K562 (cell line): Measurements from ENCODE around the gene ATP5F1D. TPM values are rescaled to one million over a fixed set of nuclear protein-coding genes. Genes with fewer than 3 reads are reported as not detected.

Experiments used
- ADNP ChIP-seq: fragments of 200-800 bp; sonication (Bioruptor generic); IDR thresholded peaks from 2 replicates; pipeline ENCODE4 v1.6.1; 2016; ENCODE audit warnings: missing genetic modification characterization, missing compliant biosample characterization
- C11orf30 ChIP-seq: fragments of 450-650 bp; IDR thresholded peaks from 2 replicates; pipeline ENCODE4 v1.6.1; 2016; ENCODE audit warnings: low read depth, mild to moderate bottlenecking
- CHD1 ChIP-seq: fragments of 200-600 bp; sonication (generic); IDR thresholded peaks from one replicate; pipeline ENCODE4 v1.6.1; 2012; ENCODE audit warnings: mild to moderate bottlenecking, moderate library complexity, low read length, inconsistent platforms
- CREBBP ChIP-seq: IDR thresholded peaks from one replicate; pipeline ENCODE4 v1.6.1; 2012; ENCODE audit warnings: low read depth, mild to moderate bottlenecking, control low read depth, inconsistent platforms, low read length
- FOXP4 ChIP-seq: sonication (generic); formaldehyde crosslinking; IDR thresholded peaks from 2 replicates; pipeline ENCODE4 v1.8.0; 2022; ENCODE audit warnings: mild to moderate bottlenecking, missing genetic modification reagents, borderline replicate concordance
- GABPB1 ChIP-seq: sonication (generic); formaldehyde crosslinking; IDR thresholded peaks from 2 replicates; pipeline ENCODE4 v1.8.0; 2022; ENCODE audit warnings: mild to moderate bottlenecking, missing genetic modification reagents
- MAFF ChIP-seq: IDR thresholded peaks from 2 replicates; pipeline ENCODE4 v1.6.1; 2012; ENCODE audit warnings: low read length, improper control_type of control experiment
- MECOM ChIP-seq: fragments of 250-450 bp; sonication (Bioruptor Pico); IDR thresholded peaks from 2 replicates; pipeline ENCODE4 v1.8.0; 2022; ENCODE audit warnings: inconsistent platforms
- NR2C2 ChIP-seq, 2 experiments: fragments of 200-800 bp in 1 of 2; sonication (Bioruptor generic) in 1 of 2; sonication (generic) in 1 of 2; formaldehyde crosslinking in 1 of 2; IDR thresholded peaks; 2 replicates each; pipeline versions ENCODE4 v1.6.1 to v1.8.0; 2016 to 2022; ENCODE audit warnings: mild to moderate bottlenecking in 1 of 2, missing compliant biosample characterization in 1 of 2, missing genetic modification characterization in 1 of 2, missing genetic modification reagents in 1 of 2
- NR2F6 ChIP-seq: fragments of 450-650 bp; formaldehyde crosslinking; IDR thresholded peaks from 2 replicates; pipeline ENCODE4 v1.4.0; 2020; ENCODE audit warnings: mild to moderate bottlenecking
- TFE3 ChIP-seq: fragments of 450-650 bp; formaldehyde crosslinking; IDR thresholded peaks from 2 replicates; pipeline ENCODE4 v1.4.0; 2020; ENCODE audit warnings: mild to moderate bottlenecking, mixed read lengths
- THAP12 ChIP-seq: fragments of 250-450 bp; sonication (Bioruptor Pico); IDR thresholded peaks from 2 replicates; pipeline ENCODE4 v1.9.0; 2021; ENCODE audit warnings: mild to moderate bottlenecking, inconsistent platforms
- ZBTB33 ChIP-seq: sonication (generic); formaldehyde crosslinking; IDR thresholded peaks from 2 replicates; pipeline ENCODE4 v1.8.1; 2023; ENCODE audit warnings: mild to moderate bottlenecking, missing genetic modification reagents
- ZNF239 ChIP-seq: fragments of 250-450 bp; sonication (Bioruptor Pico); IDR thresholded peaks from 2 replicates; pipeline ENCODE4 v1.4.0; 2020; ENCODE audit warnings: mild to moderate bottlenecking
- ZNF3 ChIP-seq: fragments of 250-450 bp; sonication (Bioruptor Pico); IDR thresholded peaks from 2 replicates; pipeline ENCODE4 v1.5.0; 2021; ENCODE audit warnings: mild to moderate bottlenecking, moderate library complexity
- ZNF639 ChIP-seq, 2 experiments: fragments of 200-800 bp in 1 of 2; sonication (Bioruptor generic) in 1 of 2; sonication (generic) in 1 of 2; formaldehyde crosslinking in 1 of 2; IDR thresholded peaks in 1 of 2; conservative IDR thresholded peaks in 1 of 2; 2 replicates each; pipeline versions ENCODE4 v1.5.0 to v1.6.1; 2016 to 2020; ENCODE audit warnings: missing compliant biosample characterization in 1 of 2, missing genetic modification characterization in 1 of 2, missing genetic modification reagents in 1 of 2
- ZNF644 ChIP-seq: fragments of 200-800 bp; sonication (Bioruptor generic); IDR thresholded peaks from 2 replicates; pipeline ENCODE4 v1.6.1; 2016; ENCODE audit warnings: low read depth, missing genetic modification characterization, missing compliant biosample characterization
- ZNF717 ChIP-seq: fragments of 250-450 bp; sonication (Bioruptor Pico); IDR thresholded peaks from 2 replicates; pipeline ENCODE4 v1.5.0; 2021
- polyA plus RNA-seq, 8 experiments: library from polyadenylated mRNA; depleted of rRNA in 4 of 8; stranded (reverse) in 5 of 8; unstranded in 3 of 8; fragments of >200 nt; fragmentation: Nextera tagmentation in 2 of 8; fragmentation: Illumina TruSeq in 1 of 8; extraction: Ambion mirVana in 2 of 8; extraction: Trizol in 1 of 8; gene quantifications; 2 replicates each; pipeline versions ENCODE4 v1.2.1 to v1.2.3, GENCODE V29; 2011 to 2014; ENCODE audit warnings: inconsistent platforms in 1 of 8, missing spikeins in 1 of 8
- total RNA-seq, 7 experiments: library from RNA; depleted of rRNA in 6 of 7; stranded (reverse); fragments of >200 nt in 6 of 7; fragmentation: Illumina TruSeq in 2 of 7; extraction: Trizol in 2 of 7; gene quantifications; 2 replicates each; pipeline versions ENCODE4 v1.2.1 to v1.2.3, GENCODE V29; 2011 to 2021; ENCODE audit warnings: low replicate concordance in 1 of 7

ATP5F1D gene
- total and polyA plus RNA-seq, 9 of the 15 experiments (the other 6 are each of a cell fraction or from before 2014, with no cell fraction given): 3.9 to 409 (median 36.8) TPM

- TF ChIP-seq THAP12 (peak; percentile 64), CREBBP (no peak), MECOM (CRISPR knock-in tag) (no peak), MAFF (no peak), GABPB1 (peak; percentile 17; the same call in 1 of the 2 replicates), NR2F6 (CRISPR knock-in tag) (no peak), CHD1 (no peak), ZNF239 (no peak), TFE3 (CRISPR knock-in tag) (no peak), ZNF717 (CRISPR knock-in tag) (no peak), ZNF639 (CRISPR knock-in tag; conservative IDR thresholded peaks at IDR 0.05 in 1 of 2, IDR thresholded peaks at IDR 0.05 in 1 of 2) (0 out of 4 replicates have a peak, but pooled peaks of 1 of the 2 experiments have one; percentile 54), FOXP4 (CRISPR knock-in tag) (peak; percentile 37; the same call in 1 of the 2 replicates), C11orf30 (no peak), ZBTB33 (peak; percentile 59; the same call in 1 of the 2 replicates), ZNF3 (CRISPR knock-in tag) (no peak), NR2C2 (CRISPR knock-in tag; IDR thresholded peaks at IDR 0.05) (no peak), NR2C2 (tag; IDR thresholded peaks at IDR 0.05) (peak; percentile 59; the same call in 1 of the 2 replicates), ADNP (tag) (no peak), ZNF644 (tag) (no peak)
These were observed 25.4 kb downstream of the ATP5F1D start (continued) for GRCh38 chr19:1266916-1267476.
